K562 (cell line): ENCODE measurements around the gene ZNF23. TPM values are rescaled to one million over a fixed set of nuclear protein-coding genes. Genes with fewer than 3 reads are reported as not detected.

Source experiments
- CBX1 ChIP-seq: sonication (generic); IDR thresholded peaks from 2 replicates; pipeline ENCODE4 v1.6.1; 2016; ENCODE audit warnings: antibody characterized with exemption, low read depth, mild to moderate bottlenecking
- CBX5 ChIP-seq: IDR thresholded peaks from 2 replicates; pipeline ENCODE4 v1.6.1; 2014; ENCODE audit warnings: low read depth, borderline replicate concordance
- CCAR2 ChIP-seq: fragments of 200-400 bp; formaldehyde crosslinking; IDR thresholded peaks from 2 replicates; pipeline ENCODE4 v1.6.1; 2017; ENCODE audit warnings: mild to moderate bottlenecking, low read depth, low read length
- DLX4 ChIP-seq: fragments of 250-450 bp; sonication (Bioruptor Pico); IDR thresholded peaks from 2 replicates; pipeline ENCODE4 v1.6.1; 2021; ENCODE audit warnings: mild to moderate bottlenecking
- EGR1 ChIP-seq: fragments of 450-650 bp; conservative IDR thresholded peaks from 2 replicates; pipeline ENCODE4 v1.6.1; 2017; ENCODE audit warnings: mild to moderate bottlenecking
- GATAD2A ChIP-seq: fragments of 450-650 bp; IDR thresholded peaks from 2 replicates; pipeline ENCODE4 v1.6.1; 2017
- GATAD2B ChIP-seq: fragments of 450-650 bp; IDR thresholded peaks from 2 replicates; pipeline ENCODE4 v1.6.1; 2017; ENCODE audit warnings: mild to moderate bottlenecking, borderline replicate concordance
- HNRNPH1 ChIP-seq: fragments of 200-400 bp; formaldehyde crosslinking; optimal IDR thresholded peaks from 2 replicates; pipeline ENCODE3; 2017; ENCODE audit warnings: low read depth, mild to moderate bottlenecking, low read length, moderate library complexity
- HNRNPLL ChIP-seq: fragments of 200-400 bp; formaldehyde crosslinking; IDR thresholded peaks from 2 replicates; pipeline ENCODE4 v1.6.1; 2017; ENCODE audit warnings: low read length, low read depth, mild to moderate bottlenecking; ENCODE audit not compliant: poor library complexity, severe bottlenecking
- MAFF ChIP-seq: IDR thresholded peaks from 2 replicates; pipeline ENCODE4 v1.6.1; 2012; ENCODE audit warnings: low read length, improper control_type of control experiment
- MBD1 ChIP-seq: fragments of 250-450 bp; sonication (Bioruptor Pico); IDR thresholded peaks from 2 replicates; pipeline ENCODE4 v1.8.0; 2022; ENCODE audit warnings: inconsistent platforms
- MTA1 ChIP-seq: fragments of 450-650 bp; IDR thresholded peaks from 2 replicates; pipeline ENCODE4 v1.6.1; 2017; ENCODE audit warnings: borderline replicate concordance
- PRDM10 ChIP-seq: fragments of 450-650 bp; IDR thresholded peaks from 2 replicates; pipeline ENCODE4 v1.6.1; 2018; ENCODE audit not compliant: partially characterized antibody
- RBM15 ChIP-seq: fragments of 200-400 bp; formaldehyde crosslinking; IDR thresholded peaks from 2 replicates; pipeline ENCODE4 v1.6.1; 2018; ENCODE audit warnings: mild to moderate bottlenecking, low read length, moderate library complexity; ENCODE audit not compliant: insufficient read depth
- TAL1 ChIP-seq: fragments of 450-650 bp; IDR thresholded peaks from 2 replicates; pipeline ENCODE4 v1.6.1; 2016; ENCODE audit warnings: mild to moderate bottlenecking
- ZBTB26 ChIP-seq: fragments of 450-650 bp; formaldehyde crosslinking; IDR thresholded peaks from 2 replicates; pipeline ENCODE4 v1.4.0; 2022; ENCODE audit warnings: missing genetic modification characterization
- ZBTB9 ChIP-seq: fragments of 450-650 bp; formaldehyde crosslinking; IDR thresholded peaks from 2 replicates; pipeline ENCODE4 v1.4.0; 2020; ENCODE audit warnings: mild to moderate bottlenecking, moderate library complexity
- ZKSCAN1 ChIP-seq: fragments of 150-350 bp; IDR thresholded peaks from 2 replicates; pipeline ENCODE4 v1.6.1; 2016; ENCODE audit warnings: low read depth, low read length
- ZNF444 ChIP-seq: fragments of 250-450 bp; sonication (Bioruptor Pico); IDR thresholded peaks from 2 replicates; pipeline ENCODE4 v1.4.0; 2020; ENCODE audit warnings: mild to moderate bottlenecking, moderate library complexity
- polyA plus RNA-seq, 8 experiments: library from polyadenylated mRNA; depleted of rRNA in 4 of 8; stranded (reverse) in 5 of 8; unstranded in 3 of 8; fragments of >200 nt; fragmentation: Nextera tagmentation in 2 of 8; fragmentation: Illumina TruSeq in 1 of 8; extraction: Ambion mirVana in 2 of 8; extraction: Trizol in 1 of 8; gene quantifications; 2 replicates each; pipeline versions ENCODE4 v1.2.1 to v1.2.3, GENCODE V29; 2011 to 2014; ENCODE audit warnings: inconsistent platforms in 1 of 8, missing spikeins in 1 of 8
- total RNA-seq, 7 experiments: library from RNA; depleted of rRNA in 6 of 7; stranded (reverse); fragments of >200 nt in 6 of 7; fragmentation: Illumina TruSeq in 2 of 7; extraction: Trizol in 2 of 7; gene quantifications; 2 replicates each; pipeline versions ENCODE4 v1.2.1 to v1.2.3, GENCODE V29; 2011 to 2021; ENCODE audit warnings: low replicate concordance in 1 of 7

The ZNF23 gene
- total and polyA plus RNA-seq, 9 of the 15 experiments (the other 6 are each of a cell fraction or from before 2014, with no cell fraction given), result 4.7 to 13.4 (median 11.2) TPM

GRCh38 chr16:71484006-71484893, 22.2 kb upstream of the ZNF23 start (continued):
- TF ChIP-seq PRDM10 (peak; percentile 48), ZKSCAN1 (no peak), ZBTB26 (CRISPR knock-in tag) (no peak), HNRNPLL (no peak), GATAD2B (no peak), DLX4 (no peak), HNRNPH1 (no peak), CBX1 (0 out of 2 replicates have a peak, but pooled peaks have one; percentile 46), ZNF444 (no peak), RBM15 (no peak), MBD1 (CRISPR knock-in tag) (no peak), ZBTB9 (CRISPR knock-in tag) (0 out of 2 replicates have a peak, but pooled peaks have one; percentile 39), TAL1 (no peak), MAFF (no peak), GATAD2A (no peak), CCAR2 (no peak), MTA1 (peak; percentile 72), EGR1 (no peak), CBX5 (no peak)
